ENCODE results near the gene HSPA6.
"Not testable (repeated sequence)": the region's sequence is repeated elsewhere in the genome, so short reads cannot be mapped to it uniquely, and the experiment has no call there.

DNA sequence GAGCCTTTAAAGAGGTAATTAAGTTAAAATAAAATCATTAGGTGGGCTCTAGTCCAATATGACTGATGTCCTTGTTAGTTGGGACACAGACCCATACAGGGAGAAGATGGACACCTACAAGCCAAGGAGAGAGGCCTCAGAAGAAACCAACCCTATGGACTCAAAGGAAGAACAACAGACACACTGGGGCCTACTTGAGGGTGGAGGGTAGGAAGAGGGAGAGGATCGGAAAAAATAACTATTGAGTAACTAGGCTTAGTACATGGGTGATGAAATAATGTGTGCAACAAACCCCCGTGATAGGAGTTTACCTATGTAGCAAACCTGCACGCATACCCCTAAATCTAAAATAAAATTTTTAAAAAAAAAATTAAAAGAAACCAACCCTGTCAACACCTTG is 30.0 kb downstream of the HSPA6 start:
- not testable (repeated sequence) for TF ChIP-seq SUZ12 (IDR thresholded peaks at IDR 0.05; ENCODE audit: extremely low read depth, insufficient read depth, insufficient read length); ZNF274 (IDR thresholded peaks at IDR 0.05; ENCODE audit: low read depth, low read length)

Measured in NT2/D1 (cell line).